B cell (primary cell): ENCODE results near the gene TBCD. TPM values are rescaled to one million over a fixed set of nuclear protein-coding genes. Genes with fewer than 3 reads are reported as not detected.

Source experiments
- ATAC-seq: fragments of 200-7000 bp; cut with Tn5 transposase; one replicate; pipeline ENCODE4 v1.10.0; 2021; ENCODE audit warnings: low read depth, mild to moderate bottlenecking, moderate number of reproducible peaks, moderate library complexity
- CTCF ChIA-PET: fragments of 350-600 bp; sonication (Branson Sonifier 250); formaldehyde crosslinking; loops from one replicate; lab custom pipeline; 2021; ENCODE audit warnings: antibody characterized with exemption, inconsistent platforms; lab: Charles Lee
- POLR2A ChIA-PET: fragments of 350-600 bp; sonication (Branson Sonifier 250); formaldehyde crosslinking; loops from one replicate; lab custom pipeline; 2021; ENCODE audit warnings: antibody characterized with exemption; lab: Charles Lee
- DNase-seq: peaks from one replicate; pipeline ENCODE4 v3.0.0; 2013
- H2AFZ ChIP-seq: 2 replicates; pipeline ENCODE4 v1.6.1; 2012; ENCODE audit warnings: mild to moderate bottlenecking, low read depth, low read length; ENCODE audit not compliant: insufficient read depth, poor library complexity, severe bottlenecking
- H3K27ac ChIP-seq, 2 donors: 1 replicate in 1 of 2; 2 replicates in 1 of 2; pipeline ENCODE4 v1.5.1; 2012 to 2013; ENCODE audit warnings: low read length in 2 of 2, mild to moderate bottlenecking in 2 of 2, moderate library complexity in 1 of 2
- H3K27me3 ChIP-seq, 4 experiments: fragments of 200-600 bp in 1 of 4; sonication (generic) in 1 of 4; replicated peaks in 1 of 4; 1 replicate in 2 of 4; 2 replicates in 2 of 4; pipeline versions ENCODE4 v1.6.1 to v1.7.0; 2013 to 2016; ENCODE audit warnings: low read length in 3 of 4, mild to moderate bottlenecking in 2 of 4, mixed read lengths in 1 of 4, moderate library complexity in 1 of 4; ENCODE audit not compliant: insufficient read depth in 4 of 4, control insufficient read depth in 3 of 4; ENCODE audit errors: control extremely low read depth in 1 of 4
- H3K36me3 ChIP-seq, 2 experiments: replicated peaks in 1 of 2; 1 replicate in 1 of 2; 2 replicates in 1 of 2; pipeline versions ENCODE4 v1.6.1 to v1.7.1; 2013; ENCODE audit warnings: low read length in 1 of 2; ENCODE audit not compliant: insufficient read depth in 2 of 2, control insufficient read depth in 1 of 2; ENCODE audit errors: control extremely low read depth in 1 of 2, extremely low read depth in 1 of 2
- H3K4me1 ChIP-seq, 2 donors: fragments of 200-600 bp in 1 of 2; sonication (generic) in 1 of 2; 1 replicate in 1 of 2; 2 replicates in 1 of 2; pipeline versions ENCODE4 v1.5.1 to v1.6.1; 2013 to 2017; ENCODE audit warnings: low read length in 2 of 2; ENCODE audit not compliant: control insufficient read depth in 2 of 2, insufficient read depth in 2 of 2
- H3K4me2 ChIP-seq: replicated peaks from 2 replicates; pipeline ENCODE3; 2012; ENCODE audit warnings: mild to moderate bottlenecking, low read depth, low read length; ENCODE audit not compliant: poor library complexity, severe bottlenecking
- H3K4me3 ChIP-seq, 5 experiments: fragments of 200-600 bp in 1 of 5; sonication (generic) in 1 of 5; 1 replicate in 3 of 5; 2 replicates in 2 of 5; pipeline versions ENCODE4 v1.5.1 to v1.7.0; 2011 to 2016; ENCODE audit warnings: low read length in 4 of 5, mild to moderate bottlenecking in 4 of 5, low read depth in 2 of 5, control low read depth in 1 of 5, moderate library complexity in 1 of 5; ENCODE audit not compliant: insufficient read depth in 1 of 5; ENCODE audit errors: control extremely low read depth in 1 of 5, extremely low read depth in 1 of 5
- H3K79me2 ChIP-seq: fragments of 200-600 bp; sonication (generic); one replicate; pipeline ENCODE4 v1.6.0; 2016; ENCODE audit warnings: low read length; ENCODE audit not compliant: control insufficient read depth, insufficient read depth
- H3K9ac ChIP-seq: fragments of 200-600 bp; sonication (generic); 2 replicates; pipeline ENCODE4 v1.6.1; 2017; ENCODE audit warnings: mild to moderate bottlenecking, low read length, moderate library complexity
- H3K9me3 ChIP-seq, 3 donors: one replicate each; pipeline versions ENCODE4 v1.6.1 to v1.7.1; 2013; ENCODE audit warnings: low read length in 2 of 3; ENCODE audit not compliant: control insufficient read depth in 2 of 3, insufficient read depth in 1 of 3; ENCODE audit errors: control extremely low read depth in 1 of 3
- H4K20me1 ChIP-seq: 2 replicates; pipeline ENCODE4 v1.6.0; 2012; ENCODE audit warnings: mild to moderate bottlenecking, low read length; ENCODE audit not compliant: insufficient read depth, control insufficient read depth, poor library complexity, severe bottlenecking
- H3K27ac Mint-ChIP-seq: one replicate; pipeline ENCODE4 v1.8.0; 2021; ENCODE audit warnings: mixed read lengths
- H3K27me3 Mint-ChIP-seq: one replicate; pipeline ENCODE4 v1.8.0; 2021; ENCODE audit warnings: mixed read lengths
- H3K4me1 Mint-ChIP-seq: one replicate; pipeline ENCODE4 v1.8.0; 2021; ENCODE audit warnings: mixed read lengths
- H3K4me3 Mint-ChIP-seq: one replicate; pipeline ENCODE4 v1.8.0; 2021; ENCODE audit warnings: mixed read lengths
- H3K9me3 Mint-ChIP-seq: one replicate; pipeline ENCODE4 v1.8.0; 2022; ENCODE audit warnings: mixed read lengths; ENCODE audit not compliant: insufficient read depth
- CTCF ChIP-seq: fragments of 200-600 bp; IDR thresholded peaks from one replicate; pipeline ENCODE4 v1.8.0; 2022; ENCODE audit warnings: antibody characterized with exemption, mild to moderate bottlenecking
- EZH2 ChIP-seq: IDR thresholded peaks from 2 replicates; pipeline ENCODE4 v1.6.1; 2012; ENCODE audit warnings: borderline replicate concordance, low read depth, mild to moderate bottlenecking, moderate library complexity, low read length; ENCODE audit not compliant: insufficient read depth, poor library complexity, severe bottlenecking
- WGBS: methylation state at CpG from one replicate; pipeline ENCODE4 v1.1.5; 2013; ENCODE audit warnings: missing lambda C conversion rate; ENCODE audit not compliant: insufficient coverage; 5-methylcytosine and 5-hydroxymethylcytosine counted together
- intact Hi-C: fragments of 100-400 bp; cut with micrococcal nuclease; formaldehyde crosslinking; loops from one replicate; pipeline ENCODE4 v1.10.0; 2022
- polyA plus RNA-seq: library from polyadenylated mRNA; depleted of rRNA; stranded (reverse); fragments of >200 nt; gene quantifications from 2 replicates; pipeline ENCODE4 v1.2.3, GENCODE V29; 2012
- total RNA-seq, 2 donors: library from RNA; stranded (reverse); fragments of 120-200 nt in 1 of 2; gene quantifications; 1 replicate in 1 of 2; 2 replicates in 1 of 2; pipeline versions ENCODE4 v1.2.3 to v1.2.4, GENCODE V29; 2013 to 2022

The TBCD gene
- total and polyA plus RNA-seq, 2 donors (not counting 1 experiment from before 2014, with no cell fraction given) = 60.8 to 101 TPM

GRCh38 chr17:82892899-82893565 is 141.2 kb downstream of the TBCD start:
- WGBS = 72% methylated on average over 23 of the region's 26 CpGs
- Histone ChIP-seq H4K20me1 (no peaks in the 10 kb centered on the region), H3K79me2 (peaks cover 8% of the 10 kb centered on the region), H3K27ac (peak overlapping the region in 1 of 2 donors; percentile 29), H2AFZ (peak overlapping the region; percentile 58), H3K4me3 (peak overlapping the region in 1 of 5 experiments; percentile 14), H3K27me3 (no peaks in the 10 kb centered on the region), H3K9ac (no peak overlapping the region), H3K4me2 (peak overlapping the region; percentile 58), H3K36me3 (no peaks in the 10 kb centered on the region), H3K4me1 (peaks cover 19 to 31% of the 10 kb centered on the region in 2 donors), H3K9me3 (no peaks in the 10 kb centered on the region)
- peak overlapping the region; percentile 75 for H3K27ac Mint-ChIP-seq
- ATAC-seq (peak; percentile 76), DNase-seq (peak; percentile 67)
- ChIA-PET CTCF (interaction anchor here (1.1 to 2.7 kb wide), 3 partner anchors 8 to 111 kb away, joined by 3 to 6 read pairs (median 4); no protein-coding TSS in a partner anchor), POLR2A (interaction anchor here (0.7 kb wide), 1 partner anchor 20 kb away, joined by 3 read pairs; no protein-coding TSS in a partner anchor)
- H3K9me3 Mint-ChIP-seq = no peaks in the 10 kb centered on the region
- H3K4me1 Mint-ChIP-seq = peaks cover 19% of the 10 kb centered on the region
- no peaks in the 10 kb centered on the region for H3K27me3 Mint-ChIP-seq
- intact Hi-C loops = no loop called here
- peak overlapping the region; percentile 29 for H3K4me3 Mint-ChIP-seq
- TF ChIP-seq EZH2 (no peak), CTCF (no peak)

GRCh38 chr17:82893779-82894178 is 141.9 kb downstream of the TBCD start:
- ATAC-seq = no peak
- ChIA-PET POLR2A (no interaction called here), CTCF (interaction anchor here (1.1 to 2.7 kb wide), 2 partner anchors 9 to 21 kb away, joined by 3 to 6 read pairs; no protein-coding TSS in a partner anchor)
- Histone ChIP-seq H3K4me3 (peak overlapping the region in 3 of 5 experiments; percentile 14 to 35 (median 20)), H3K4me1 (peaks cover 19 to 29% of the 10 kb centered on the region in 2 donors), H3K79me2 (peaks cover 8% of the 10 kb centered on the region), H3K9ac (peak overlapping the region; percentile 25), H3K4me2 (peak overlapping the region; percentile 58), H3K9me3 (no peaks in the 10 kb centered on the region), H3K36me3 (no peaks in the 10 kb centered on the region), H3K27ac (peak overlapping the region in 1 of 2 donors; percentile 29), H2AFZ (peak overlapping the region; percentile 58), H3K27me3 (no peaks in the 10 kb centered on the region), H4K20me1 (no peaks in the 10 kb centered on the region)
- H3K9me3 Mint-ChIP-seq = no peaks in the 10 kb centered on the region
- H3K27me3 Mint-ChIP-seq = no peaks in the 10 kb centered on the region
- no peak overlapping the region for H3K4me3 Mint-ChIP-seq
- H3K27ac Mint-ChIP-seq = no peak overlapping the region
- 52% methylated on average over 8 of the region's 10 CpGs for WGBS
- no peak for TF ChIP-seq EZH2
- TF ChIP-seq CTCF = no peak
- peaks cover 17% of the 10 kb centered on the region for H3K4me1 Mint-ChIP-seq
- DNase-seq = peak; percentile 38
- intact Hi-C loops = no loop called here
